T-helper 2 cell (primary cell): ENCODE data around the gene CR1L.
A peak's percentile ranks its signal among the peaks of the same experiment; 100 is the strongest.
"Not testable (repeated sequence)": the region's sequence is repeated elsewhere in the genome, so short reads cannot be mapped to it uniquely, and the experiment has no call there.

Experiments used
- DNase-seq, 5 experiments: peaks; one replicate each; pipeline versions ENCODE4 v3.0.0 to v3.0.0-alpha.2; 2012 to 2022

CR1L gene

DNA sequence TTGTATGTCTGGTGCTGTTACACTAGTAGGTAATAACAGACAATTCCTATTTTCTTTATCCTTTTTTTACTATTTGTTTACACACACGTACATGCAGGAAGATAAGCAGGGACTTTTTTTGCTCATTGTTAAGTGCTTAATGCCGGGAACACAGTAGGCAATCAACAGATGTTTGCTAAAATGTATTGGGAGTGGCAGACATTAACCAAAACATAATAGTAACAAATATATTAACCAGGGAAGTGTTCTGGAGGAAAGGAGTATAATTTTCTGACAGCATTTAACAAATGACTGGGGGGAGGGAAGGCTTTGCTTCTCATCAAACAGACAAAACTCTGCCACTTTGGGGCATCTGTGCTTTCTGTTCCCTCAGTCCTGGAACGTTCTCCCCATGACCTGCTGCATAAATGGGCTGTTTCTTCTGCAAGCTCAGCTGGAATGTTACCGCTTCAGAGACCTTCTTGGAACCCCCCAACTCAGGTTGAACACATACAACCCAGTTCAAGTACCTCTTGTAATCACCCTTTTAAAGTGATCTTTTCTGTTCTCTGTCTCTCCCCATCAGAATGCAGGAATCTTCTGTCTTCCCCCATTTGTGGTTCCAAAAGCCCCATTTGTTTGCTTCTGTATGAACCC lies 2.1 kb downstream of the CR1L start:
- DNase-seq: no peak

DNA sequence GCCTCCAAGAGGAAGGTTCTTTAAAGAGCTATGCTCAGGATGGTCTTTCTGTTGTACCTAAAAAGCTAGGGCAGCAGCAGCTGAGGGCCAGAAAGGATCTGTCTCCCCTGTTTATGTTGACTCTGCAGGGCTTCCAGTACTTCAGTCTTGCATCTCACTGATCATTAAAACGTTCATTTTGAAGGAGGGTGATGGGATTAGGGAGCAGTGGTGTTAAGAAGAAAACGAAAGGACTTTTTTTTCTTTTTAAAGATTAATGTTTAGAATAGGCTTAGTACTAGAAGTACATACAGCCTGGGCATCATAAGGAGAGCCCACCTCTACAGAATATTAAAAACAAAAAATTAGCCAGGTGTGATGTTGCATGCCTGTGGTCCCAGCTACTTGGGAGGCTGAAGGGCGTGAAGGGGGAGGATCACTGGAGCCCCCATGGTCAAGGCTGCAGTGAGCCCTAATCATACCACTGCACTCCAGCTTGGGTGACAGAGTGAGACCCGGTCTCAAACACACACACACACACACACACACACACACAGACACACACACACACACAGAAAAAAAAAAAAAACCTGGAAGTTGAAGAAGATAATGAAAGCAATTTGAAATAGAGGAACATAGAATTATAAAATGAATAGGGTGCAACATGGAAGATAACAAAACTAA lies 2.9 kb downstream of the CR1L start:
- no peak for DNase-seq

DNA sequence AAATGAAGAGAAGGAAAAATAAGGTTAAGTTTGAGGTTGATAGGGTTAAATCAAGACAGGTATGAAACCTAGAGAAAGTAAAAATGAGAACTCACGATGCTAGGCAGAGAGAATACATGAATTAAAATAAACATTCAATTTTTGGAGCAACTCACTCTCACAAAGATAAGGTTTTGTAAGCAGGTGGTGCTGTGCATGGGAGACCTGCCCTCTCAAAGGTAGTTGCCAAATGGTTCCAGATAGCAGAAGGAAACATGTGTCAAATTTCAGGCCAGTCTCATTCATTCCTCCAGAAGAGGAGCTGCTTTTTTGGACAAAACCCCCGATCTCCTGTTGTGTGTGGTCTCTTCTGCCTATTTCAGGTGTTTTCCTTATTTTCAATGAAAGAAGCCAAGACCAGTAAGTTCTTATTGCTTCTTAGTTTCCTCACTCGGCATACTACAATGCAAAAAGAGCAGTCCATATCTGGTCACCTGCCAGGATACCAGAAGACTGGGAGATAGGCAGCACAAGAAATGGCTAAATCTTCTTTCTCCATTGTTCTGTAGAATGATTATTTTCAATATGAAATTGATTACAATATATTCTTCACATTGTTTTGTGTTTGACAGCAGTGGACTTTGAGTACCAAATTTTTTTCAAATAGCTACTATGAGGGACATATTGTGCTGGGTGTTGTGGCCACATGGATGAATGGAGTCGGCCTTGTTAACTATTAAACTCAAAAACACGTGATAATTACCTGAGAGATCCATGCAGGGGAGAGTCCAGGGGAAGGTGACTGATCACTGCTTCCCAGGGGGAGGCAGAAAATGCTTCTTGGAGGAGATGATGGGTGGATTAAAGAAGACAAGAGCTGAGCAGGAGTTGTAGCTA lies 3.6 kb downstream of the CR1L start:
- no peak for DNase-seq

DNA sequence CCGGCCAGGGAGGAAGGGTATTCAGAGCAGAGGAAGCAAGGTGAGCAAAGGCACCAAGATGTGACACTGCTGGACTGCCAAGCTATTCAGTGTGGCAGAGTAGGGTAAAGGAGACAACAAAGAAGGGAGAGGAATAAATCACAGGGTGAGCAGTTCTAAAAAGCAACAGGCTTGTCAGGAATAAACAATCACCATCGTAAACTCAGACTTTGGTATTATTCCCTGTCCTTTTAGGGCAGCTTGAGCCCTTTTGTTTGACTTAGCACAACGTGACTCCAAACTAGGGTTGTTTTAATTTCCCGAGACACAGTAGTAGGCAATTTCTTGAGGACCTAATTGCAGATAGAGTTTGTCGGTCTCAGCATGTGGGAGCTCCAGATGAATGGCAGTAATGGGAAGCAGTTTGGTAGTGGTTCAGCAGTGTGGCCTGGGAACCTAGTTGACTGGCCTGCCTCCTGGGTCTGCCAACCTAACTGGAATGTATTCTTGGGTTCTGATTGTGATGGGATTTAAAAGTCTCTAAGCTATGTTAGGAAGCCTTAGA lies 4.3 kb downstream of the CR1L start:
- no peak for DNase-seq

DNA sequence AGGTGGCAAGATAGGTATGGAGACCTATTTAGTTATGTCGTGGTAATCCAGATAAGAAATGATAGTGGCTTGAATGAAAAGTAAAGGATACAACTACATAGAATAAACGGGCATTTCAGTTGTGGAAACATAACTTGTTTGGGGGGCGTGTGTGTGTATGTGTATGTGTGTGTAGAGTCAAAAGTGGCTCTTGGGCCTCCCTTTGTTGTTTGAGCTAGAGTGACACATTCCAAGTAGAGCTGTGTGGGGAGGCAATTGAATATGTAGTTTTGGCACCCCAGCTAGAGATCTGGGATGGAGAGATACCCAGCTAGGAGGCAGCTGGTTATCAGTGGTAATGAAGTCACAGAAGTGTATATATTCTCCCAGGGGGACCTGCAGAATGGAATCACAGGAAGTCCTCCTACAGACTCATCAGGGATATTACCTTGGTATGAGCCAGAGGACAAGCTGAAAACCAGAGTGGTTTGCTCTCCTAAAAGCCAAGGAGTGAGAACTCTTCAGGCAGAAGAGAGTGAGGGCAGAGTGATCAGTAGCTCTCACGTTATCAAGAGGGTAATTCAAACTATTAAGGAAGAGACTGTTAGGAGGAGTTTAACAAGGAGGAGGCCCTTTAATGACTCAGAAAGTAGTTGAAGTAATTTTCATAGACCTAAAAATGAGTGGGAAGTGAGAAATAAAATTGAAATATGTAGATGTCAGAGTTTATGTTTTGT lies 5.1 kb downstream of the CR1L start:
- DNase-seq: no peak

DNA sequence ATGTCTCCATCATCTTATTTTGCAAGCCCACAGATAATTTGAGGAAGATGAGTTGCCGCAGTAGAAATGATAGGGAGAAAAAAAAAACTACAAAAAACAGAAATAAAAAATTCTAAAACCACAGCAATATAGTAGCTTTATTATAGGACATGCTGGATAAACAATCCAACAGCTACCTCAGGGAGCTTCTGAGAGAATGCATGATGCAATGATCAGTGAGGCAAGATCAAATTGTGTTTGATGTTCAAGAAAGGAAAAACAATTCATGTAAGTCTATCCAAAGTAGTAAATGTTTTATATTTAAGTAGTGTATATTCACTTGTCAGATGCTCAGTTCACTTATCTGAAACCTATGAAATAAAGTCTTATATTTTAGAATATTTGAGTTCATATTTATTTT lies 6.7 kb downstream of the CR1L start:
- no peak for DNase-seq

DNA sequence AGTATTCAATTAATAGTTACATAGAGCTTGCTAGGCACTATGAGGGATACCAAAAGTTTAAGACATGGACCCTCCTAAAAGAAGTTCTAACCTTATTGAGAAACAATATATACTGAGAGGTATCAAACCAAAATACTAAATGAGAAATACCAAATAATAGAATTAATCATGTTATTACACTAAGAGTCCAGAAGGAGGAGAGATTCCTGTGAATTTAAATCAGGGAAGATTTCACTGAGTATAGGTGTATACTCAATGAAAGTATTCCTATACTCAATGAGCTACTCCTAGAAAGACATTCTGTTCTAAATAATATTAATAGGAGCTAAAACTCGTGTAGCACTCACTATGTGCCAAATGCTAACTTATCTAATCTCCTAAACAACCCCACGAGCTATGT lies 9.4 kb downstream of the CR1L start:
- DNase-seq: no peak

DNA sequence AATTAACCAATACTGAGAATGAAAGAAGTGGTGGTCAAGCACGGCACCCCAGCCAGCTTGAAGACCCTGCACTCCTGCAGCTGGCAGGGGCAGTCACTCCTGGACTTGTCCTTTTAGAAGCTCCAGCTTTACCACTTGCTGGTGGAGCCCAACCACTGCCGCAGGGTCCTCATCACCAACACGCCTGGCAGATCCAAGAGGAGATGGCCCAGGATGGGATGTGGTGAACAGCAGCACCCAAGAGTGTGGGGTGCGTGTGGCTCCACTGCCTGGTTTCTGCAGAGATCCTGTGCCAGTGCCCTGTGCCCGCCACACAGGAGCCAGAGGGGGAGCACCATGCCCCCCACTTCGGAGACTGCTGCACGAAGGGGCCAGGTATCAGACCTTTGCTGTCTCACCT lies 13.5 kb downstream of the CR1L start:
- no peak for DNase-seq

DNA sequence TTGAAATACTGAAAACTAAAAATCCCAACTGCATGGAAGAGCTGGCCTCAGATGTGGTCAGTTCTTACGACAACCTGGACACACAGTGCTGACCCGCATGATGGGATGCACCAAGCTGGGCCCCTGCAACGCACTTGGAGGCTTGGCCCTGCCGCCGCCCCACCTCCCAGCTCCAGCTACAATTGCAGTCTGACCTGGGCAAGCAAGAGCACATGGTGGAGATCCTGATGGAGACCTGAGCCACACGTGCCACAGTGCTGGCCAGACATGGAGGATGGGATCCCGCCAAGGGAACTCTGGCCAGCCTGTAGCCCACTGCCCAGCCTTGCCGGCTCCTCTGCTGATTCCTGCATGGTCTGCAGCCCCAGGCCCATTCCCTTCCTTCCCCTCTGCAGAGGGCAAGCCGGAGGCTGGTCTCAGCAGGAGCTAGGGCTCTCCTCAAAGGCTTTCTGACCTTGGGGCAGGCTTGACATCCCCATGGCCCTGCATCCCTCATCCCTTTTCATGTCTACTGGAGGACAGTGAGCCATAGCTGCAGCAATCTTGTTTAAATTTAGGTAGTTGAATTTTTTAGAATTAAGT lies 14.1 kb downstream of the CR1L start:
- DNase-seq: no peak

DNA sequence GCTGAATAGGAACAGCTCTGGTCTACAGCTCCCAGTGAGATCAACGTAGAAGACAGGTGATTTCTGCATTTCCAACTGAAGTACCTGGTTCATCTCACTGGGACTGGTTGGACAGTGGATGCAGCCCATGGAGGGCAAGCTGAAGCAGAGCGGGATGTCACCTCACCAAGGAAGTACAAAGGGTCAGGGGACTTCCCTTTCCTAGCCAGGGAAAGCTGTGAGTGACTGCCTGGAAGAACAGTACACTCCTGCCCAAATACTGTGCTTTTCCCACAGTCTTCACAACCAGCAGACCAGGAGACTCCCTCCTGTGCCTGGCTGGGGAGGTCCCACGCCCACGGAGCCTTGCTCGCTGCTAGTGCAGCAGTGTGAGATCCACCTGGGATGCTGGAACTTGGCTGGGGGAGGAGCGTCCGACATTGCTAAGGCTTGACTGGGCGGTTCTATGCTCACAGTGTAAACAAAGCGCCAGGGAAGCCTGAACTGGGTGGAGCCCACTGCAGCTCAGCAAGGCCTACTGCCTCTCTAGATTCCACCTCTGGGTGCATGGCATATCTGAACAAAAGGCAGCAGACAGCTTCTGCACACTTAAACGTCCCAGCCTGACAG lies 14.7 kb downstream of the CR1L start:
- no peak for DNase-seq

DNA sequence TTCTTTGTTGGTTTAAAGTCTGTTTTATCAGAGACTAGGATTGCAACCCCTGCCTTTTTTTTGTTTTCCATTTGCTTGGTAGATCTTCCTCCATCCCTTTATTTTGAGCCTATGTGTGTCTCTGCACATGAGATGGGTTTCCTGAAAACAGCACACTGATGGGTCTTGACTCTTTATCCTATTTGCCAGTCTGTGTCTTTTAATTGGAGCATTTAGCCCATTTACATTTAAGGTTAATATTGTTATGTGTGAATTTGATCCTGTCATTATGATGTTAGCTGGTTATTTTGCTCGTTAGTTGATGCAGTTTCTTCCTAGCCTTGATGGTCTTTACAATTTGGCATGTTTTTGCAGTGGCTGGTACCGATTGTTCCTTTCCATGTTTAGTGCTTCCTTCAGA lies 16.5 kb downstream of the CR1L start:
- DNase-seq: not testable (repeated sequence)

DNA sequence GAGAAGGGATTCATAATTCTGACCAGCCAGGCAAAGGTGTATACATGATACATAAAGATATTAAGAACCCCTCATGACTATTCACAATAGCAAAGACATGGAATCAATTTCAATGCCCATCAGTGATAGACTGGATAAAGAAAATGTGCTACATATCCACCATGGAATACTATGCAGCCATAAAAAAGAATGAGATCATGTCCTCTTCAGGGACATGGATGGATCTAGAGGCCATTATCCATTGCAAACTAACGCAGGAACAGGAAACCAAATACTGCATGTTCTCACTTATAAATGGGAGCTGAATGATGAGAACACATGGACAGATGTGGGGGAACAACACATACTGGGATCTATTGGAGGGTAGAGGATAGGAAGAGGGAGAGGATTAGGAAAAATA lies 21.4 kb downstream of the CR1L start:
- no peak for DNase-seq

DNA sequence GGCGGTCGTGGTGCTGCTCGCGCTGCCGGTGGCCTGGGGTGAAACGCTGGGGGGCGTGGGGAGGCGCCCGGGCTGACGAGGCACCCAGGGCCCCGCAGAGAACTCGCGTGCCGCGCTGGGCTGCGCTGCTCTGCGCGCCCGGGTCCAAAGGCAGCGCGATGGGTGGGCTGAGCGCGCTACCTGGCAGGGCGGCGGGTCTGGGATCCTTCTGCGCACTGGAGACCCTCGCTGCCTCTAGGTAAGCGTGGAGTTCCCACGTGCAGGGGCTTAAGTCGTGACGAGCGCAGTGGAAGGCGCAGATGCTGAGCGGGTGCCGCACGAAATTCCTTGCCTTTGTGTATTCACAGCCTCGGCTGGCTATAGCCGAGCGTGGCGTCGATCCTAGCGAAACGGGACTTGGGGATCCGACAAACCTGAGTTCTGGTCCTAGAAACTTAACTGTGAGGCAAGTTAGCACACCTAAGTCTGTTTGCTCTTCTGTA lies 24.6 kb downstream of the CR1L start:
- DNase-seq: no peak

DNA sequence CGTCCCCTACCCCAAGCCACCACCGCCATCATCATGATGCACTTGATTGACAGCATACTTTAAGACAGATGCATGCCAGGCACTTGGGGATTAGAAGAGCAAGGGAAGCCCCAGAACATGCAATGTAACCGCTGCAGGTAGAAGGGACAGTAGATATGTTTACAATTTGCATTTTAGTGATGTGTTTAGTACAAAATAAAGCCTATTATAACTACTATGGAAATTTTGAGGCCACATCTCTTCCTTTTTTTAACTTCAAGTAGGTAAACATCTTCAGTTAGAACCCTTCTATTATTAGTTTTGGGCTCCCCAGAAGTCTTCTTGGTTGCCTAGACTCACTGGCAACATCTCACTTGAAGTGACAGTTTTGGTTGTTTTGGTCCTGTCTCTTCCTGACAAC lies 25.3 kb downstream of the CR1L start:
- no peak for DNase-seq

DNA sequence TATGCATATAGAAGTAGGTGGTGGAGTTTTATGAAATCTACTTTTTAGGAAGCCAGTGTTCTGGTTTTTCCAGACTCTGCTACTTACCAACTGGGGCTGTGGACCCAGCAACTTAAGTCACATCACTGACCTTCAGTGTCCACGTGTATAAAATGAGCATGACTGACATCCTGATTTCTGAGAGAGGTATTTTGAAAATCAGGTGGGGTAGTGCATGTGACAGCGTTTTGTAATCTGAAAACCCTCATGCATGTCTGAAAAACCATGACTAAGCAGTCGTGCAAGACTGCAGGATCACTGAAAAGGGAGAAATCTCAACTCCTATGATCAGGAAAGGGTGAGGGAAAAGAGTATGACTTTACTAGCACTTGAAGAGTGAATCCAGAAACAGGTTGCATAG lies 26.1 kb downstream of the CR1L start:
- DNase-seq: no peak

DNA sequence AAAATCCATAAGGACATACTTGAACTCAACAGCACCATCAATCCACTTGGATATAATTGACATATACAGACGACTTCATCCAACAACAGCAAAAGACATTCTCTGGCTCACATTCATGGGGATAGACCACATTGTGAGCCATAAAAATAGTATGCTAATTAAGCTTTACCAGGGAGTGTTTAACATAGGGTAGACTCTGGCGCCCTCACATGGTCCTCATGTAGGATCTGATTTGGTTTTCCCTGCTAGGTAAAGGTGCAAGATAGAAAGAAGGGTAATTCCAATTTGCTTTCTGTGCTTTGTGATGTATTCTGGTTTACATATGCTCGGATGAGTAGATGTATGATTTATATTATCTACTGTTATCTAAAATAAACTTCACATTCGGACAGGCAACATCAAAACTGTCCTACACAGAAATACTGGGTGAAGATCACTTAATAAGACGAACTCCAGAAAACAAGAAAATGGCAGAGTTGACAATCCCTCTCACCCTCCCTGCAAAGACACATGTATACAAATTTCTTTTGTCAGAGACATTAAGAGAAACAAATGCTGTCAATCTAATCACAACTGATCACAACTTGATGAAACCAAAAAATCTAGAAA lies 27.7 kb downstream of the CR1L start:
- peak in 1 of 5 experiments; percentile 27 for DNase-seq

DNA sequence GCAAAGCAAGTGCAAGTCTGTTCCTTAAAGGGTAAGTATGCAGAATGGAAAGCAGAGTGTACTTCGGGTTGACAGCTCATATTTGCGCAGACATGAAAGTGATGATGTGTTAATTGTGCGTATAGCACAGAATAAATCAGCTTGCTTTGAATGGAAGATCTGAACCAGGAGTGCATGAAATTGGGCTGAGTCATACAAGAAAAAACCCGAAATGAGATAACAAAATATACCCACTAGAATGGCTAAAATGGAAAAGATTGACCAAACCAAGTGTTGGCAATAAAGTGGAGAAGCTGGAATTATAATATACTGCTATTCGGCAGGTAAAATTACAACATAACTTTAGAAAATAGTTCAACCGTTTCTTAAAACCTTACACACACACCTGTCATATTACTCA lies 28.5 kb downstream of the CR1L start:
- DNase-seq: no peak

DNA sequence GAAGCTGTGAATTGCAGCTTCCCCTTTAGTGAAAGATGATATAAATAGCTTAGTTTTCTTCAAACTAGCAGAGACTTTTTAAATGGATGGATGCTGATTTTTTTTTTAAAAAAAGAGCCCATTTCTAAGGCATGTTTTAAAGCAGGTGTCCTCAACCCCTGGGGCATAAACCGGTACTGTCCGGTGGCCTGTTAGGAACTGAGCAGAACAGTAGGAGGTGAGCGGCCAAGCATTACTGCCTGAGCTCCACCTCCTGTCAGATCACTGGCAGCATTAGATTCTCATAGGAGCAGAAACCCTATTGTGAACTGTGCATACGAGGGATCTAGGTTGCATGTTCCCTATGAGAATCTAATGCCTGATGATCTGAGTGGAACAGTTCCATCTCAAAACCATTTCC lies 31.2 kb downstream of the CR1L start:
- no peak for DNase-seq

DNA sequence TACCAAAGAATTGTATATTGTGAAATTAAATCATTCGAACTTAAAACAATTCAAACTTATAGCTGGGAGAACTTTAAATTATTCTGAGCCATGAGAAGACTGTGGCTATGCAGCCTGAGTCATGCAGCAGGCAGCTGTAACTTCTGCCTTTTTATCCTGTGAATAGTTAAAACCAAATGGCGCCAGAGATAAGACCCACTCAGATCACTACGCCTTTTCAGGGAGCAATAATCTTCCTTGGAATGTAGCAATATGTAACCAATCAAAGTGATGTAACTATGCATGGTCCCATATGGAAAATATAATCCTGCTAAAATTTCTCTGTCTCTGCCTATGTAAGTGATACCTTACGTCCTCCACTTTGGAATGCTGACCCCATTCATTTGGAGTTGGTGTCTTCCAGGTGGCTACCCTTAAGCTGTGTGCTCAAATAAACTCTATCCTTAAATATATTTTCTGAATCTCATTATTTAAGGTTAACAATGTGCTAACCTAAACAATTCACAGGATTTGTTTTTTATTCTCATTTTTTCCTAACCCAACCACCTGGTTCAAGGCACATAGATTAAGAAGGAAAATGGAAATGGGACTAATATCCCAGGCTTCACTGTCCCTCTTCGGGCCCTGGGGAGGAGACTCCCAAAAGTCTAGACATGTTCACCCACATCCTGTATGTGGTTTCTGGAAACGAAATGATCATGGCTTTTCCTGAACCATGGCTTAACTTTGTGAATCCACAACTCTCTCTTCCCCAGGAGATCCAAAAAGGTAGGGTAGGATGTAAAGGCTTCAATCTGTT lies 35.9 kb downstream of the CR1L start:
- DNase-seq: not testable (repeated sequence)

DNA sequence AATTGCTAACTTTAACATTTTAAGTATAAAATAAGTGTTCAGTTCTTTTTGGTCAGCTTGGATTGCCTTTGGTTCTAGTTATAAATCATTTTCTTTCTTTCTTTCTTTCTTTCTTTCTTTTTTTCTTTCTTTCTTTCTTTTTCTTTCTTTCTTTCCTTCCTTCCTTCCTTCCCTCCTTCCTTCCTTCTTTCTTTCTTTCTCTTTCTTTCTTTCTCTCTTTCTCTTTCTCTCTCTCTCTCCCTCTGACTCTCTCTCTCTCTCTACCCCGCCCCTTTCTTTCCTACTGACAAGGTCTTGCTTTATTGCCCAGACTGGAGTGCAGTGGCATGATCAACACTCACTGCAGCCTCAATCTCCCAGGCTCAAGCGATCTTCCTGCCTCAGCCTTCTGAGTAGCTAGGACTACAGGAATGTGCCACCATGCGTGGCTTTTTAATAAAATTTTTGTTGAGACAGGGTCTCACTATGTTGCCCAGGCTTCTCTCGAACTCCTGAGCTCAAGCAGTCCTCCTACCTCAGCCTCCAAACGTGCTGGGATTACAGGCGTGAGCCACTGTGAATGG lies 38.0 kb downstream of the CR1L start:
- not testable (repeated sequence) for DNase-seq
